Calu3 (cell line): ENCODE results near the gene SQSTM1. TPM values are rescaled to one million over a fixed set of nuclear protein-coding genes. Genes with fewer than 3 reads are reported as not detected.

Source experiments
- BruUV-seq: library from RNA; stranded (reverse); fragments of 400-500 nt; replicated peaks from 2 replicates; lab custom pipeline; 2021; lab: Mats Ljungman, UMichigan
- CTCF ChIA-PET: fragments of 300-600 bp; sonication (Branson Sonifier 250); formaldehyde crosslinking; loops from one replicate; lab custom pipeline; 2022; ENCODE audit warnings: antibody characterized with exemption; lab: Charles Lee
- DNase-seq: peaks from one replicate; pipeline ENCODE4 v3.0.0; 2022
- H3K27ac Mint-ChIP-seq: one replicate; pipeline ENCODE4 v1.8.0; 2022; ENCODE audit warnings: mixed read lengths; ENCODE audit not compliant: unreplicated experiment
- H3K27me3 Mint-ChIP-seq: one replicate; pipeline ENCODE4 v1.8.0; 2022; ENCODE audit warnings: mixed read lengths; ENCODE audit not compliant: unreplicated experiment
- H3K36me3 Mint-ChIP-seq: one replicate; pipeline ENCODE4 v1.8.0; 2022; ENCODE audit warnings: mild to moderate bottlenecking, moderate library complexity, mixed read lengths; ENCODE audit not compliant: insufficient read depth, unreplicated experiment
- H3K4me1 Mint-ChIP-seq: one replicate; pipeline ENCODE4 v1.8.0; 2022; ENCODE audit warnings: mild to moderate bottlenecking, low read depth, mixed read lengths; ENCODE audit not compliant: unreplicated experiment
- H3K4me3 Mint-ChIP-seq: one replicate; pipeline ENCODE4 v1.8.0; 2022; ENCODE audit warnings: mild to moderate bottlenecking, low read depth, moderate library complexity, mixed read lengths; ENCODE audit not compliant: unreplicated experiment
- H3K9me3 Mint-ChIP-seq: one replicate; pipeline ENCODE4 v1.8.0; 2022; ENCODE audit warnings: low read depth, mixed read lengths; ENCODE audit not compliant: unreplicated experiment
- CTCF ChIP-seq: fragments of 200-600 bp; IDR thresholded peaks from one replicate; pipeline ENCODE4 v1.8.0; 2022; ENCODE audit warnings: antibody characterized with exemption; ENCODE audit not compliant: unreplicated experiment
- intact Hi-C: fragments of 100-400 bp; cut with micrococcal nuclease; formaldehyde crosslinking; loops from one replicate; pipeline ENCODE4 v1.10.0; 2022; ENCODE audit not compliant: unreplicated experiment
- total RNA-seq: library from RNA; stranded (reverse); gene quantifications from 2 replicates; pipeline ENCODE4 v1.2.3, GENCODE V29; 2022

The SQSTM1 gene
- total RNA-seq, 1 experiment from 2014 or later, result 1,023 TPM

DNA sequence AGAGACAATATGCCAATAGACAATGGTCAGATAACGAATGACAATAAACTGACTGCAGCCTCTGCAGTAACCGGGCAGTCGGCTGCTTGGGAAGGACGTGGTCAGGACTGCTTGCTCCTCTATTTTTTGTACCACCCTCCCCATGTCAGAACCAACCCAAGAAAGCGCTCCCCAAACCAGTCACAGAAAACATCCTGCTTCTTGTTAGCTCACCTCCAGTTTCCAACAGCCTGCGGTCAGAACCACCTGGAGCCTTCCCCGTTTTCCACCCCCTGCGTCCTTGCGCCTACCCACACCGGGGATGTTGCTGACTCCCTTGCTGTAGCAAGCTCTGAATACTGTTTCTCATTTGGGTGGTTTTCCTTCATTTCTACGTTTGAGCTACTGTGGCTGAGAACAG is 39.6 kb downstream of the SQSTM1 start:
- Mint-ChIP-seq H3K9me3 (peaks cover 3% of the 10 kb centered on the region), H3K27me3 (no peaks in the 10 kb centered on the region), H3K27ac (no peak overlapping the region), H3K36me3 (peaks cover 64% of the 10 kb centered on the region), H3K4me3 (peak overlapping the region; percentile 99), H3K4me1 (no peaks in the 10 kb centered on the region)
- no peak for DNase-seq
- intact Hi-C loops, result no loop called here
- TF ChIP-seq CTCF, result no peak
- BruUV-seq, result no TSS peak
- CTCF ChIA-PET, result no interaction called here

- intact Hi-C loops, result no loop called here
- TSS peak; percentile 2 for BruUV-seq
Measured at GRCh38 chr5:179862296-179862695, 41.6 kb downstream of the SQSTM1 start.

DNA sequence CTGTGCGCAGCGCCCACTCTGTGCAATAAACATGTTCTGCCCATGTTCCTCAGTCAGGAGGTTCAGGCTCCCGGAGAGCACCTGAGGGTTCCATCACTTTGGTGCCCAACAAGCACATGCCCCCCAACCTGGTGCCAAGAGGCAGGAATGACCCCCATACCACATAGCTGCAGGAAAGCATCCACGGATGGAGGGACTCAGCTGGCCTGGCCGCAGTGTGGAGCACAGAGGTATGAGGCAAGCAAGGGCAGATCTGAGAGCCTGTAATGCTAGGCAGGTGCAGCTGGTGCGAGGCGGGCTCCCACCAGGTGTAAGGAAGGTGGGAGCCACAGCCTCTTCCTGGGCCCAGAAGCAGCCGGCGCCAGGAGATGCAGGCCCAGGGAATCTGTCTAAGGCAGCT is 42.2 kb downstream of the SQSTM1 start:
- CTCF ChIA-PET, result interaction anchor here (0.8 kb wide), 1 partner anchor 14 kb away, joined by 3 read pairs; no protein-coding TSS in a partner anchor
- intact Hi-C loops, result no loop called here
- no peak overlapping the region for H3K4me3 Mint-ChIP-seq
- H3K36me3 Mint-ChIP-seq, result peaks cover 61% of the 10 kb centered on the region
- no peaks in the 10 kb centered on the region for H3K27me3 Mint-ChIP-seq
- no peaks in the 10 kb centered on the region for H3K4me1 Mint-ChIP-seq
- H3K9me3 Mint-ChIP-seq, result peaks cover 3% of the 10 kb centered on the region
- H3K27ac Mint-ChIP-seq, result no peak overlapping the region
- DNase-seq, result no peak
- BruUV-seq, result no TSS peak
- TF ChIP-seq CTCF, result no peak

More at GRCh38 chr5:179862296-179862695, 41.6 kb downstream of the SQSTM1 start:
- no peak for TF ChIP-seq CTCF
- Mint-ChIP-seq H3K9me3 (peaks cover 3% of the 10 kb centered on the region), H3K36me3 (peaks cover 66% of the 10 kb centered on the region), H3K4me3 (no peak overlapping the region), H3K4me1 (no peaks in the 10 kb centered on the region), H3K27me3 (no peaks in the 10 kb centered on the region), H3K27ac (no peak overlapping the region)
- CTCF ChIA-PET, result interaction anchor here (0.6 kb wide), 1 partner anchor 36 kb away, joined by 3 read pairs; no protein-coding TSS in a partner anchor
- no peak for DNase-seq

GRCh38 chr5:179863449-179864085 is 42.9 kb downstream of the SQSTM1 start:
- no TSS peak for BruUV-seq
- Mint-ChIP-seq H3K9me3 (peaks cover 3% of the 10 kb centered on the region), H3K4me3 (no peak overlapping the region), H3K4me1 (no peaks in the 10 kb centered on the region), H3K36me3 (peaks cover 61% of the 10 kb centered on the region), H3K27ac (no peak overlapping the region), H3K27me3 (no peaks in the 10 kb centered on the region)
- intact Hi-C loops, result no loop called here
- TF ChIP-seq CTCF, result no peak
- CTCF ChIA-PET, result interaction anchor here (0.8 kb wide), 1 partner anchor 13 kb away, joined by 3 read pairs; no protein-coding TSS in a partner anchor
- DNase-seq, result no peak
